Natural killer cell (primary cell): Measurements from ENCODE around the gene PSME4. TPM values are rescaled to one million over a fixed set of nuclear protein-coding genes. Genes with fewer than 3 reads are reported as not detected.

Experiments
- ATAC-seq, 3 donors: fragments of 150-1000 bp in 2 of 3; fragments of 200-7000 bp in 1 of 3; cut with Tn5 transposase; 1 replicate in 1 of 3; 2 replicates in 2 of 3; pipeline ENCODE4 v1.10.0; 2021; ENCODE audit warnings: mild to moderate bottlenecking in 2 of 3, moderate library complexity in 2 of 3
- DNase-seq, 2 donors: peaks; one replicate each; pipeline versions ENCODE4 v3.0.0 to v3.0.0-alpha.2; 2013 to 2021; ENCODE audit warnings: mixed read lengths in 1 of 2
- H3K27ac ChIP-seq: one replicate; pipeline ENCODE4 v1.5.1; 2013; ENCODE audit warnings: mild to moderate bottlenecking, low read length
- H3K27me3 ChIP-seq: one replicate; pipeline ENCODE4 v1.6.1; 2013; ENCODE audit warnings: low read length; ENCODE audit not compliant: control insufficient read depth, insufficient read depth
- H3K36me3 ChIP-seq: one replicate; pipeline ENCODE4 v1.6.1; 2013; ENCODE audit warnings: low read length; ENCODE audit not compliant: control insufficient read depth, insufficient read depth
- H3K4me1 ChIP-seq: one replicate; pipeline ENCODE4 v1.6.1; 2013; ENCODE audit warnings: low read length; ENCODE audit not compliant: control insufficient read depth, insufficient read depth
- H3K4me3 ChIP-seq: one replicate; pipeline ENCODE4 v1.5.1; 2013; ENCODE audit warnings: low read length
- H3K9me3 ChIP-seq: one replicate; pipeline ENCODE4 v1.6.1; 2013; ENCODE audit warnings: low read length; ENCODE audit not compliant: control insufficient read depth, insufficient read depth
- H3K27ac Mint-ChIP-seq, 2 donors: one replicate each; pipeline ENCODE4 v1.8.0; 2022; ENCODE audit warnings: mild to moderate bottlenecking in 2 of 2, mixed read lengths in 2 of 2, moderate library complexity in 1 of 2
- H3K27me3 Mint-ChIP-seq, 2 donors: one replicate each; pipeline ENCODE4 v1.8.0; 2022; ENCODE audit warnings: low read depth in 2 of 2, mixed read lengths in 2 of 2
- H3K36me3 Mint-ChIP-seq: one replicate; pipeline ENCODE4 v1.8.0; 2022; ENCODE audit warnings: mixed read lengths
- H3K4me1 Mint-ChIP-seq, 2 donors: one replicate each; pipeline ENCODE4 v1.8.0; 2022; ENCODE audit warnings: mixed read lengths in 2 of 2
- H3K4me3 Mint-ChIP-seq: one replicate; pipeline ENCODE4 v1.8.0; 2022; ENCODE audit warnings: mild to moderate bottlenecking, moderate library complexity, mixed read lengths
- H3K9me3 Mint-ChIP-seq, 2 donors: one replicate each; pipeline ENCODE4 v1.8.0; 2022; ENCODE audit warnings: mixed read lengths in 2 of 2
- WGBS: methylation state at CpG from one replicate; pipeline ENCODE4 v1.1.7; 2013; ENCODE audit warnings: missing lambda C conversion rate; ENCODE audit not compliant: insufficient coverage; 5-methylcytosine and 5-hydroxymethylcytosine counted together
- intact Hi-C: fragments of 100-400 bp; cut with micrococcal nuclease; formaldehyde crosslinking; loops from one replicate; pipeline ENCODE4 v1.14.2; 2022
- total RNA-seq, 4 donors: library from RNA; stranded (reverse); fragments of 120-200 nt in 1 of 4; gene quantifications; one replicate each; pipeline versions ENCODE4 v1.2.3 to v1.2.4, GENCODE V29; 2013 to 2022
- TF ChIP-seq, protein P1 (sequence below): fragments of 200-600 bp; IDR thresholded peaks from one replicate; pipeline ENCODE4 v1.8.0; 2022; ENCODE audit warnings: antibody characterized with exemption

The PSME4 gene
- total RNA-seq, 3 donors from 2014 or later (not counting 1 experiment from before 2014, with no cell fraction given), result 140 to 149 (median 141) TPM

GRCh38 chr2:53821810-53822209 is 149.0 kb downstream of the PSME4 start:
- Histone ChIP-seq H3K4me3 (no peak overlapping the region), H3K9me3 (no peaks in the 10 kb centered on the region), H3K36me3 (peaks cover 29% of the 10 kb centered on the region), H3K4me1 (no peaks in the 10 kb centered on the region), H3K27me3 (no peaks in the 10 kb centered on the region), H3K27ac (no peak overlapping the region)
- Mint-ChIP-seq H3K27ac (no peak overlapping the region), H3K27me3 (no peaks in the 10 kb centered on the region), H3K9me3 (no peaks in the 10 kb centered on the region), H3K4me3 (no peak overlapping the region), H3K36me3 (peaks cover 8% of the 10 kb centered on the region), H3K4me1 (no peaks in the 10 kb centered on the region)
- DNase-seq, result no peak
- intact Hi-C loops, result no loop called here
- TF ChIP-seq, protein P1, sequence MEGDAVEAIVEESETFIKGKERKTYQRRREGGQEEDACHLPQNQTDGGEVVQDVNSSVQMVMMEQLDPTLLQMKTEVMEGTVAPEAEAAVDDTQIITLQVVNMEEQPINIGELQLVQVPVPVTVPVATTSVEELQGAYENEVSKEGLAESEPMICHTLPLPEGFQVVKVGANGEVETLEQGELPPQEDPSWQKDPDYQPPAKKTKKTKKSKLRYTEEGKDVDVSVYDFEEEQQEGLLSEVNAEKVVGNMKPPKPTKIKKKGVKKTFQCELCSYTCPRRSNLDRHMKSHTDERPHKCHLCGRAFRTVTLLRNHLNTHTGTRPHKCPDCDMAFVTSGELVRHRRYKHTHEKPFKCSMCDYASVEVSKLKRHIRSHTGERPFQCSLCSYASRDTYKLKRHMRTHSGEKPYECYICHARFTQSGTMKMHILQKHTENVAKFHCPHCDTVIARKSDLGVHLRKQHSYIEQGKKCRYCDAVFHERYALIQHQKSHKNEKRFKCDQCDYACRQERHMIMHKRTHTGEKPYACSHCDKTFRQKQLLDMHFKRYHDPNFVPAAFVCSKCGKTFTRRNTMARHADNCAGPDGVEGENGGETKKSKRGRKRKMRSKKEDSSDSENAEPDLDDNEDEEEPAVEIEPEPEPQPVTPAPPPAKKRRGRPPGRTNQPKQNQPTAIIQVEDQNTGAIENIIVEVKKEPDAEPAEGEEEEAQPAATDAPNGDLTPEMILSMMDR, result no peak
- WGBS, result 94% methylated on average over 6 of the region's 6 CpGs
- ATAC-seq, result no peak

- no peak overlapping the region for H3K27ac Mint-ChIP-seq
- intact Hi-C loops, result no loop called here
- H3K36me3 Mint-ChIP-seq, result peaks cover 8% of the 10 kb centered on the region
- no peaks in the 10 kb centered on the region for H3K9me3 ChIP-seq
- ATAC-seq, result no peak
- no peak overlapping the region for H3K4me3 ChIP-seq
- no peaks in the 10 kb centered on the region for H3K4me1 Mint-ChIP-seq
- no peaks in the 10 kb centered on the region for H3K27me3 Mint-ChIP-seq
- H3K4me1 ChIP-seq, result no peaks in the 10 kb centered on the region
- 96% methylated on average over 4 of the region's 4 CpGs for WGBS
- no peak overlapping the region for H3K4me3 Mint-ChIP-seq
- TF ChIP-seq, protein P1, result no peak
- no peaks in the 10 kb centered on the region for H3K27me3 ChIP-seq
- DNase-seq, result no peak
- H3K36me3 ChIP-seq, result peaks cover 40% of the 10 kb centered on the region
- H3K9me3 Mint-ChIP-seq, result no peaks in the 10 kb centered on the region
- no peak overlapping the region for H3K27ac ChIP-seq
These were observed 150.1 kb downstream of the PSME4 start for GRCh38 chr2:53820711-53821110.

DNA sequence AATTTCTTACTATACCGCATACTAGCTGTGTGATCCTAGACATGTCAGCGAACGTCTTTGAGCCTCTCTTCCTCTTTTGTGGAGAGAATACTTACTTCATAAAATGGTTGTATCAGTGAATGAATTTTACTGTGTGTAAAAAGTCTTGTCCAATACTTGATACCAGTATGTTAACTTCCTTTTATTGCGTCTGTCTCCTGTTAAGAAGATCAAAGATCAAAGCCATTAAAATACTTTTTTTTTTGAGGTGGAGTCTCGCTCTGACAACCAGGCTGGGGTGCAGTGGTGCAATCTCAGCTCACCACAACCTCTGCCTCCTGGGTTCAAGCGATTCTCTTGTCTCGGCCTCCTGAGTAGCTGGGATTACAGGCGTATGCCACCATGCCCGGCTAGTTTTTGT is 150.7 kb downstream of the PSME4 start:
- H3K4me1 ChIP-seq, result no peaks in the 10 kb centered on the region
- intact Hi-C loops, result no loop called here
- ATAC-seq (no peak), DNase-seq (no peak)
- H3K27me3 ChIP-seq, result no peaks in the 10 kb centered on the region
- Mint-ChIP-seq H3K4me3 (no peak overlapping the region), H3K9me3 (no peaks in the 10 kb centered on the region), H3K4me1 (no peaks in the 10 kb centered on the region), H3K27me3 (no peaks in the 10 kb centered on the region), H3K36me3 (peaks cover 8% of the 10 kb centered on the region), H3K27ac (no peak overlapping the region)
- peaks cover 46% of the 10 kb centered on the region for H3K36me3 ChIP-seq
- TF ChIP-seq, protein P1, result no peak
- H3K4me3 ChIP-seq, result no peak overlapping the region
- 100% methylated on average over 7 of the region's 9 CpGs for WGBS
- H3K9me3 ChIP-seq, result no peaks in the 10 kb centered on the region
- no peak overlapping the region for H3K27ac ChIP-seq

DNA sequence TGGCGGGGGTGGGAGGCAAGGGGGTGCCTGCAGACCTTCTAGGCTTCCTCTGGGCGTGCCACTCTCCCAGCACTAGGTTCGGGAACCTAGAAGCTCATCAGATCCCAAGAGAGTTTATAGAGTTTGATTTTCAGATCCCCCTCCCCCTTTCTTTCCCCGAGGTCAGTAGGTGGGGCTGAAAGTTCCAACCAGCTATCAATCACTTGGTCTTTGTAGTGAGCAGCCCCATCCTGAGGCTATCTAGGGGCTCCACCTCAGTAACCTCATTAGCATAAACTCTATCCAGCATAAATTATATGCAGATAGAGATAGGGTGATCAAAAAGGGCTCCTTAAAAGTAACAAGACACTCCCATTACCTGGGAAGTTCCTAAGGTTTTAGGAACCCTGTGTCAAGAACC is 151.2 kb downstream of the PSME4 start:
- 100% methylated on average over 3 of the region's 4 CpGs for WGBS
- Mint-ChIP-seq H3K27ac (no peak overlapping the region), H3K27me3 (no peaks in the 10 kb centered on the region), H3K4me3 (no peak overlapping the region), H3K36me3 (peaks cover 8% of the 10 kb centered on the region), H3K9me3 (no peaks in the 10 kb centered on the region), H3K4me1 (no peaks in the 10 kb centered on the region)
- Histone ChIP-seq H3K36me3 (peaks cover 46% of the 10 kb centered on the region), H3K27me3 (no peaks in the 10 kb centered on the region), H3K9me3 (no peaks in the 10 kb centered on the region), H3K27ac (no peak overlapping the region), H3K4me3 (no peak overlapping the region), H3K4me1 (no peaks in the 10 kb centered on the region)
- DNase-seq, result no peak
- no peak for ATAC-seq
- intact Hi-C loops, result no loop called here
- TF ChIP-seq, protein P1, result no peak
